ENCODE results near the gene NSUN6. TPM values are rescaled to one million over a fixed set of nuclear protein-coding genes. Genes with fewer than 3 reads are reported as not detected.
A peak's percentile ranks its signal among the peaks of the same experiment; 100 is the strongest.

Gene NSUN6
- polyA plus RNA-seq, 3 donors = 1.2 to 5.1 (median 3.1) TPM

- no peaks in the 10 kb centered on the region for H3K27me3 ChIP-seq (ENCODE audit: control insufficient read depth in 2 of 2, insufficient read depth in 2 of 2, low read length in 2 of 2)
- H3K4me1 Mint-ChIP-seq = no peaks in the 10 kb centered on the region
- no peak overlapping the region for H3K4me3 ChIP-seq (replicated peaks in 1 of 3; ENCODE audit: low read depth in 2 of 3, low read length in 3 of 3)
- no peak overlapping the region for H2AFZ ChIP-seq (ENCODE audit: insufficient read depth, low read depth, low read length, poor library complexity, severe bottlenecking)
- H3K27ac Mint-ChIP-seq = peak overlapping the region in 1 of 7 donors; percentile 23
- H3K4me1 ChIP-seq (ENCODE audit: control insufficient read depth in 1 of 2, insufficient read depth in 2 of 2, low read length in 2 of 2) = no peaks in the 10 kb centered on the region
- no peaks in the 10 kb centered on the region for H3K9me3 ChIP-seq (replicated peaks in 1 of 2; ENCODE audit: control insufficient read depth in 1 of 2, insufficient read depth in 1 of 2, low read length in 2 of 2)
- no peak for TF ChIP-seq CTCF (IDR thresholded peaks at IDR 0.05)
- H3K27me3 Mint-ChIP-seq (ENCODE audit: low read depth in 3 of 3) = peaks cover 0 to 2% (median 1%) of the 10 kb centered on the region in 3 donors
- WGBS (ENCODE audit: insufficient coverage) = 100% methylated on average over 1 of the region's 4 CpGs
- H3K4me2 ChIP-seq (replicated peaks; ENCODE audit: extremely low read depth, low read length, poor library complexity, severe bottlenecking) = no peak overlapping the region
- H4K20me1 ChIP-seq (ENCODE audit: insufficient read depth, low read length) = no peaks in the 10 kb centered on the region
- no peaks in the 10 kb centered on the region for H3K36me3 ChIP-seq (replicated peaks in 1 of 2; ENCODE audit: control insufficient read depth in 1 of 2, insufficient read depth in 2 of 2, low read length in 2 of 2)
- no peak overlapping the region for H3K4me3 Mint-ChIP-seq
- H3K36me3 Mint-ChIP-seq = no peaks in the 10 kb centered on the region
- no peak for DNase-seq
- intact Hi-C loops (cut with micrococcal nuclease) = no loop called here
- H3K27ac ChIP-seq (ENCODE audit: low read depth in 1 of 2, low read length in 2 of 2) = no peak overlapping the region
- no peaks in the 10 kb centered on the region for H3K79me2 ChIP-seq (ENCODE audit: insufficient read depth, low read length)
- no peak overlapping the region for H3K9ac ChIP-seq (ENCODE audit: insufficient read depth, low read length, poor library complexity, severe bottlenecking)
- peaks cover 0 to 4% (median 0%) of the 10 kb centered on the region in 7 donors for H3K9me3 Mint-ChIP-seq
Measured at GRCh38 chr10:18498998-18499397, 152.4 kb downstream of the NSUN6 start.

GRCh38 chr10:18497806-18498369 is 153.5 kb downstream of the NSUN6 start:
- Histone ChIP-seq H3K36me3 (replicated peaks in 1 of 2; ENCODE audit: control insufficient read depth in 1 of 2, insufficient read depth in 2 of 2, low read length in 2 of 2) (no peaks in the 10 kb centered on the region), H3K79me2 (ENCODE audit: insufficient read depth, low read length) (no peaks in the 10 kb centered on the region), H3K4me2 (replicated peaks; ENCODE audit: extremely low read depth, low read length, poor library complexity, severe bottlenecking) (no peak overlapping the region), H2AFZ (ENCODE audit: insufficient read depth, low read depth, low read length, poor library complexity, severe bottlenecking) (no peak overlapping the region), H3K4me3 (replicated peaks in 1 of 3; ENCODE audit: low read depth in 2 of 3, low read length in 3 of 3) (no peak overlapping the region), H3K27me3 (ENCODE audit: control insufficient read depth in 2 of 2, insufficient read depth in 2 of 2, low read length in 2 of 2) (no peaks in the 10 kb centered on the region), H3K27ac (ENCODE audit: low read depth in 1 of 2, low read length in 2 of 2) (no peak overlapping the region), H3K9ac (ENCODE audit: insufficient read depth, low read length, poor library complexity, severe bottlenecking) (no peak overlapping the region), H3K4me1 (ENCODE audit: control insufficient read depth in 1 of 2, insufficient read depth in 2 of 2, low read length in 2 of 2) (no peaks in the 10 kb centered on the region), H3K9me3 (replicated peaks in 1 of 2; ENCODE audit: control insufficient read depth in 1 of 2, insufficient read depth in 1 of 2, low read length in 2 of 2) (no peaks in the 10 kb centered on the region), H4K20me1 (ENCODE audit: insufficient read depth, low read length) (no peaks in the 10 kb centered on the region)
- Mint-ChIP-seq H3K36me3 (no peaks in the 10 kb centered on the region), H3K9me3 (peaks cover 0 to 5% (median 2%) of the 10 kb centered on the region in 7 donors), H3K27me3 (ENCODE audit: low read depth in 3 of 3) (peaks cover 0 to 2% (median 1%) of the 10 kb centered on the region in 3 donors), H3K4me1 (no peaks in the 10 kb centered on the region), H3K27ac (no peak overlapping the region), H3K4me3 (no peak overlapping the region)
- intact Hi-C loops (cut with micrococcal nuclease) = no loop called here
- DNase-seq = no peak
- TF ChIP-seq CTCF (IDR thresholded peaks at IDR 0.05) = no peak
- WGBS (ENCODE audit: insufficient coverage) = 60% methylated on average over 1 of the region's 8 CpGs

Other genes starting within 250 kb of the NSUN6 start
- 10 to 100 TPM in 1 of 3 donors, 1 to 10 TPM in 2; 1.3 to 14.4 (median 1.4) TPM for gene ARL5B, start 7.8 kb upstream of the NSUN6 start, polyA plus RNA-seq